Neural progenitor cell (in vitro differentiated cells): ENCODE measurements around the gene VWA3A. TPM values are rescaled to one million over a fixed set of nuclear protein-coding genes. Genes with fewer than 3 reads are reported as not detected.
A peak's percentile ranks its signal among the peaks of the same experiment; 100 is the strongest.

Experiments used
- DNase-seq: peaks from one replicate; pipeline ENCODE4 v3.0.0-alpha.2; 2016; ENCODE audit warnings: low spot score
- H2AFZ ChIP-seq: fragments of 200-600 bp; sonication (generic); replicated peaks from 2 replicates; pipeline ENCODE4 v1.6.1; 2016; ENCODE audit warnings: antibody characterized with exemption
- H3F3A ChIP-seq: fragments of 200-600 bp; sonication (generic); 2 replicates; pipeline ENCODE4 v1.6.1; 2016; ENCODE audit warnings: antibody characterized with exemption, low read depth
- H3K27ac ChIP-seq: fragments of 200-600 bp; sonication (generic); 2 replicates; pipeline ENCODE4 v1.5.1; 2016; ENCODE audit warnings: mild to moderate bottlenecking
- H3K27me3 ChIP-seq: fragments of 200-600 bp; sonication (generic); 2 replicates; pipeline ENCODE4 v1.6.1; 2016; ENCODE audit warnings: mild to moderate bottlenecking, moderate library complexity
- H3K36me3 ChIP-seq: fragments of 200-600 bp; sonication (generic); 2 replicates; pipeline ENCODE4 v1.5.1; 2016
- H3K4me1 ChIP-seq: fragments of 200-600 bp; sonication (generic); 2 replicates; pipeline ENCODE4 v1.6.1; 2016; ENCODE audit warnings: mixed run types
- H3K4me2 ChIP-seq: fragments of 200-600 bp; sonication (generic); 2 replicates; pipeline ENCODE4 v1.6.1; 2016
- H3K4me3 ChIP-seq: fragments of 200-600 bp; sonication (generic); 2 replicates; pipeline ENCODE4 v1.5.1; 2016
- H3K79me2 ChIP-seq: fragments of 200-600 bp; sonication (generic); 2 replicates; pipeline ENCODE4 v1.6.1; 2016; ENCODE audit warnings: low read depth
- H3K9ac ChIP-seq: fragments of 200-600 bp; sonication (generic); 2 replicates; pipeline ENCODE4 v1.6.1; 2016
- H3K9me3 ChIP-seq: fragments of 200-600 bp; sonication (generic); 2 replicates; pipeline ENCODE4 v1.5.1; 2016; ENCODE audit warnings: low read depth
- H4K20me1 ChIP-seq: fragments of 200-600 bp; sonication (generic); 2 replicates; pipeline ENCODE4 v1.6.1; 2016; ENCODE audit warnings: low read depth
- H3K27ac Mint-ChIP-seq: 3 replicates; pipeline ENCODE4 v1.8.0; 2021; ENCODE audit warnings: mixed read lengths
- H3K27me3 Mint-ChIP-seq: 2 replicates; pipeline ENCODE4 v1.8.0; 2022; ENCODE audit warnings: low read depth, mild to moderate bottlenecking, inconsistent platforms, moderate library complexity, mixed read lengths; ENCODE audit not compliant: insufficient read depth
- H3K36me3 Mint-ChIP-seq: 3 replicates; pipeline ENCODE4 v1.8.0; 2021; ENCODE audit warnings: mixed read lengths
- H3K4me1 Mint-ChIP-seq: 3 replicates; pipeline ENCODE4 v1.8.0; 2021; ENCODE audit warnings: mixed read lengths
- H3K4me3 Mint-ChIP-seq: 3 replicates; pipeline ENCODE4 v1.8.0; 2021; ENCODE audit warnings: mild to moderate bottlenecking, moderate library complexity, mixed read lengths
- H3K9me3 Mint-ChIP-seq: 3 replicates; pipeline ENCODE4 v1.8.0; 2020; ENCODE audit warnings: mixed read lengths
- CTCF ChIP-seq: fragments of 200-600 bp; sonication (generic); IDR thresholded peaks from 2 replicates; pipeline ENCODE4 v1.5.1; 2017; ENCODE audit warnings: antibody characterized with exemption, mild to moderate bottlenecking
- EZH2 ChIP-seq: fragments of 200-600 bp; sonication (generic); IDR thresholded peaks from 2 replicates; pipeline ENCODE4 v1.6.1; 2017; ENCODE audit warnings: antibody characterized with exemption, mild to moderate bottlenecking, moderate library complexity
- EZH2phosphoT487 ChIP-seq: fragments of 200-600 bp; sonication (generic); IDR thresholded peaks from 2 replicates; pipeline ENCODE4 v1.6.1; 2017; ENCODE audit warnings: antibody characterized with exemption
- total RNA-seq: library from RNA; depleted of rRNA; stranded (reverse); fragments of >200 nt; gene quantifications from 2 replicates; pipeline ENCODE4 v1.2.3, GENCODE V29; 2015; ENCODE audit warnings: low replicate concordance

VWA3A gene
- total RNA-seq, 1 donor from 2014 or later: 1.0 TPM

GRCh38 chr16:22055881-22056280 lies 36.5 kb upstream of the VWA3A start:
- H3K27ac Mint-ChIP-seq: no peak overlapping the region
- H3F3A ChIP-seq: peaks cover 13% of the 10 kb centered on the region
- H3K4me1 Mint-ChIP-seq: peaks cover 9% of the 10 kb centered on the region
- no peak overlapping the region for H3K4me3 Mint-ChIP-seq
- H3K27ac ChIP-seq: no peak overlapping the region
- no peak overlapping the region for H3K9ac ChIP-seq
- H3K27me3 Mint-ChIP-seq: no peaks in the 10 kb centered on the region
- H3K4me1 ChIP-seq: peaks cover 12% of the 10 kb centered on the region
- no peaks in the 10 kb centered on the region for H3K36me3 ChIP-seq
- H3K9me3 ChIP-seq: no peaks in the 10 kb centered on the region
- peaks cover 6% of the 10 kb centered on the region for H4K20me1 ChIP-seq
- peaks cover 14% of the 10 kb centered on the region for H3K79me2 ChIP-seq
- H3K4me2 ChIP-seq: no peak overlapping the region
- no peaks in the 10 kb centered on the region for H3K9me3 Mint-ChIP-seq
- TF ChIP-seq CTCF: peak; percentile 58
- no peak for TF ChIP-seq EZH2
- H3K4me3 ChIP-seq: no peak overlapping the region
- peak; percentile 59 for DNase-seq
- peaks cover 3% of the 10 kb centered on the region for H3K36me3 Mint-ChIP-seq
- H3K27me3 ChIP-seq: no peaks in the 10 kb centered on the region
- H2AFZ ChIP-seq: no peak overlapping the region

GRCh38 chr16:22063888-22064467 lies 28.4 kb upstream of the VWA3A start:
- peaks cover 18% of the 10 kb centered on the region for H3K4me1 Mint-ChIP-seq

GRCh38 chr16:22065252-22065651 lies 27.1 kb upstream of the VWA3A start:
- no peak overlapping the region for H3K9ac ChIP-seq
- Mint-ChIP-seq H3K4me1 (peaks cover 18% of the 10 kb centered on the region), H3K9me3 (peaks cover 10% of the 10 kb centered on the region), H3K27ac (no peak overlapping the region), H3K27me3 (no peaks in the 10 kb centered on the region), H3K4me3 (no peak overlapping the region), H3K36me3 (peaks cover 4% of the 10 kb centered on the region)
- TF ChIP-seq EZH2: no peak
- TF ChIP-seq CTCF: no peak
- no peak for TF ChIP-seq EZH2phosphoT487
- H3K27me3 ChIP-seq: no peaks in the 10 kb centered on the region
- H3K9me3 ChIP-seq: no peaks in the 10 kb centered on the region
- peaks cover 16% of the 10 kb centered on the region for H4K20me1 ChIP-seq
- no peak for DNase-seq
- H2AFZ ChIP-seq: no peak overlapping the region
- H3F3A ChIP-seq: peaks cover 21% of the 10 kb centered on the region
- no peak overlapping the region for H3K4me3 ChIP-seq
- H3K79me2 ChIP-seq: peaks cover 26% of the 10 kb centered on the region
- no peak overlapping the region for H3K4me2 ChIP-seq
- no peak overlapping the region for H3K27ac ChIP-seq
- no peaks in the 10 kb centered on the region for H3K36me3 ChIP-seq
- H3K4me1 ChIP-seq: peaks cover 26% of the 10 kb centered on the region

More at GRCh38 chr16:22063888-22064467, 28.4 kb upstream of the VWA3A start:
- H3K9me3 Mint-ChIP-seq: peaks cover 10% of the 10 kb centered on the region
- H3K36me3 ChIP-seq: no peaks in the 10 kb centered on the region
- H3K36me3 Mint-ChIP-seq: peaks cover 4% of the 10 kb centered on the region
- peaks cover 26% of the 10 kb centered on the region for H3K79me2 ChIP-seq
- TF ChIP-seq EZH2phosphoT487 (peak; percentile 97), EZH2 (no peak)
- H3K9ac ChIP-seq: no peak overlapping the region
- H4K20me1 ChIP-seq: peaks cover 21% of the 10 kb centered on the region
- H2AFZ ChIP-seq: no peak overlapping the region
- no peak overlapping the region for H3K27ac Mint-ChIP-seq
- H3K4me1 ChIP-seq: peaks cover 26% of the 10 kb centered on the region
- H3K4me3 Mint-ChIP-seq: no peak overlapping the region
- H3K9me3 ChIP-seq: no peaks in the 10 kb centered on the region
- H3K4me2 ChIP-seq: peak overlapping the region; percentile 45
- peak overlapping the region; percentile 76 for H3K27ac ChIP-seq
- no peak overlapping the region for H3K4me3 ChIP-seq
- DNase-seq: peak; percentile 72
- H3K27me3 Mint-ChIP-seq: no peaks in the 10 kb centered on the region
- H3K27me3 ChIP-seq: no peaks in the 10 kb centered on the region
- peaks cover 24% of the 10 kb centered on the region for H3F3A ChIP-seq
